Mononuclear cell (primary cell): ENCODE measurements around the gene TIMELESS. TPM values are rescaled to one million over a fixed set of nuclear protein-coding genes. Genes with fewer than 3 reads are reported as not detected.
"Not testable (repeated sequence)": the region's sequence is repeated elsewhere in the genome, so short reads cannot be mapped to it uniquely, and the experiment has no call there.

Source experiments
- H3K27me3 ChIP-seq: 2 replicates; pipeline ENCODE4 v1.6.0; 2011; ENCODE audit warnings: low read length, control low read depth; ENCODE audit not compliant: insufficient read depth
- H3K4me1 ChIP-seq: 2 replicates; pipeline ENCODE4 v1.5.1; 2011; ENCODE audit warnings: mild to moderate bottlenecking, low read length, control low read depth; ENCODE audit not compliant: insufficient read depth
- H3K4me3 ChIP-seq: 2 replicates; pipeline ENCODE4 v1.5.1; 2011; ENCODE audit warnings: mild to moderate bottlenecking, low read length, moderate library complexity
- H3K9me3 ChIP-seq: 2 replicates; pipeline ENCODE4 v1.5.1; 2011; ENCODE audit warnings: low read depth, mild to moderate bottlenecking, control low read depth, low read length
- total RNA-seq: library from RNA; depleted of rRNA; stranded (reverse); fragments of >200 nt; gene quantifications from one replicate; pipeline ENCODE4 v1.2.3, GENCODE V29; 2012

The TIMELESS gene
- total RNA-seq, 1 donor: 1.3 TPM

DNA sequence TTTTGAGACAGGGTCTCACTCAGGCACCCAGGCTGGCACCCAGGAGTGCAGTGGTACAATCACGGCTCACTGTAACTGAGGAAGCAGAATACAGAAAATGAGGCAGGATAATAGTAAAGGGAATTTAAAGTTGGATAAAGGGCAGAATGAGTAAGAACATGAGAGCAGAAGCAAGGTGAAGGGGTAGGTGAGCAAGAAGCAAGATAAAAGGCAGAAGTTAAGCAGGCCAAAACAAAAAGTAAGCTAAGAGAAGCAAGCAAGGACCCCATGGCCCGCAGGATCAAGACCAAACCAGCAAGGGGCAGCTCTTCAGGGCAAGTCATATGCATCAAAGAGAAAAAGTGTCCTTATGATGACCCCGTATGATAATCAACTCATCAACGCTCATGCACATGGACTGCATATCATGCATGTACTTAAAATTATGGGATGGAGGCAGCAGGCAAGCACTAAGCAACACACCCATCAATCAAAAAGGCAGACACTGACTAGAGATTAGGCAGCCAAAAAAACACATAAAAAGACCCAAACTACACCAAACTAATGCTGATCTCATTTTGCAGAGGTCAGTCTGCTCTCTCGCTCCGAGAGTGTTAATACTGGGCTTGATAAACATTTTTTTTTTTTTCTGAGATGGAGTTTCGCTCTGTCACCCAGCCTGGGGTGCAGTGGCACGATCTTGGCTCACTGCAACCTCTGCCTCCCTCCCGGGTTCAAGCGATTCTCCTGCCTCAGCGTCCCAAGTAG is 11.6 kb downstream of the TIMELESS start:
- H3K9me3 ChIP-seq: no peaks in the 10 kb centered on the region
- no peak overlapping the region for H3K4me3 ChIP-seq
- H3K27me3 ChIP-seq: no peaks in the 10 kb centered on the region
- no peaks in the 10 kb centered on the region for H3K4me1 ChIP-seq

DNA sequence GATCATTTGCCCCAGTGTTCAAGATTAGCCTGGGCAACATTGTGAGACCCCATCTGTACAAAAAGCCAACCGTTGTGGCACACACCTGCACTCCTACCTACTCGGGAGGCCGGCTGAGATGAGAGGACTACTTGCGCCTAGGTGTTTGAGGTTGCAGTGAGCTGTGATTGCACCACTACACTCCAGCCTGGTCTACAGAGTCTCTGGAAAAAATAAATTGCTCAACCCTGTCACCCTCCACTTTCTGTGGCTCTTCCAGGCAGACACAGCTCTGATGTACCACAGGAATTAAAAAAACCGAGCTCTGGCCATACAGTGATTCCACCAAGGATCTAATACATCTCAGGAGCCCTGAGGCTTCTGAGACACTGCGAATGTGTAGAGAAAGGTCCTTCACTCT is 14.4 kb downstream of the TIMELESS start:
- no peaks in the 10 kb centered on the region for H3K27me3 ChIP-seq
- no peak overlapping the region for H3K4me3 ChIP-seq
- no peaks in the 10 kb centered on the region for H3K9me3 ChIP-seq
- H3K4me1 ChIP-seq: no peaks in the 10 kb centered on the region

DNA sequence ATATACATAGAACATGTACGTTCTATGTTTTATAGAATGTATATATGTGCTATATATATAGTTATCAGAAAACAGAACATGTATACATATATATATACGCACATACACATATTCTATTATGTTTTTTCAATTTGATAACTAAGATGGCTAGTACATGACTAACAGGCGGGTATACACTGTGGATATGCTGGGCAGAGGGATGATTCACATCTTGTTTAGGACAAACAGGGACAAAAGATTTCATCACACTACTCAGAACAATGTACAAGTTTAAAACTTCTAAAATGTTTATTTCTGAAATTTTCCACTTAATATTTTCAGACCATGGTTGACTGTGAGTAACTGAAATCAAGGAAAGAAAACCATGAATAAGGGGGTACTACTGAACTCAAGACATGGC is 17.4 kb downstream of the TIMELESS start:
- Histone ChIP-seq H3K4me1 (no peaks in the 10 kb centered on the region), H3K9me3 (no peaks in the 10 kb centered on the region), H3K4me3 (no peak overlapping the region), H3K27me3 (no peaks in the 10 kb centered on the region)

DNA sequence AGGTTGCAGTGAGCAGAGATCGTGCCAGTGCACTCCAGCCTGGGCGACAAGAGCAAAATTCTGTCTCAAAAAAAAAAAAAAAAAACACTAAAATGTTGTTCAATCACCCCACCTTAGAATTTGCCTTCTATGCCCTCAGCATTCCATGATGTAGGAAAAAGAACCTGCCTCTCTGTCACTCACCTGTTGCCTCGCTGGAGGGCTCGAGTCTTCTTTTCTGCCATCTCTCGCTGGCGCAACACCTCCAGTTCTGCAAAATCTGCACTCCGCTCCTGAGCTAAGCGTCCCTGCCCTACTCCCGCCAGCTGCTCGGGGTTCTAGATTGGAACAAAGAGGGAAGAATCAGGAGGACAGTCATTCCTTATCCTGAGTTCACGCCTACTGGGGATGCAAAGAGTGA is 17.9 kb downstream of the TIMELESS start:
- Histone ChIP-seq H3K9me3 (no peaks in the 10 kb centered on the region), H3K4me1 (no peaks in the 10 kb centered on the region), H3K27me3 (no peaks in the 10 kb centered on the region), H3K4me3 (no peak overlapping the region)

DNA sequence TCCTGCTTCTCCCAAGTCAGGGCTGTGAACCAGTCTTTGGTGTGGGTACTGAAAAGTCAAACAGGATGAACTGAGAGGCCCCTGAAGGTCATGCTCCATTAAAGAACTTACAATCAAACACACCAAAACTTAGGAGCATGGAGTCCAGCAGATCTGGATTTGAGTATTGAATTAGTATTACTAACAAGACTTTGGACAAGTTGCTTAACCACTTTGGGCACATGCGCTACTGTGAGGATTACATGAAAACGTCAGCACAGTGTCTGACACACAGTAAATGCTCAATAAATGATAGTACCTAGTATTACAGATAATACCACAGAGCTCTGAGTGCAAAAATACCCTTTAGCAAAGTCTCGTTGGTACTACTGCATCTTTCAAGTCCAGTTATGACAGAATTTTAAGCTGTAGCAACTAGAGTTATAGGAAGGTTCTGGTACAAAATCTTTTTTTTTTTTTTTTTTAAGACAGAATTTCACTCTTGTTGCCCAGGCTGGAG is 23.2 kb downstream of the TIMELESS start:
- H3K4me1 ChIP-seq: no peaks in the 10 kb centered on the region
- no peaks in the 10 kb centered on the region for H3K27me3 ChIP-seq
- no peak overlapping the region for H3K4me3 ChIP-seq
- no peaks in the 10 kb centered on the region for H3K9me3 ChIP-seq

DNA sequence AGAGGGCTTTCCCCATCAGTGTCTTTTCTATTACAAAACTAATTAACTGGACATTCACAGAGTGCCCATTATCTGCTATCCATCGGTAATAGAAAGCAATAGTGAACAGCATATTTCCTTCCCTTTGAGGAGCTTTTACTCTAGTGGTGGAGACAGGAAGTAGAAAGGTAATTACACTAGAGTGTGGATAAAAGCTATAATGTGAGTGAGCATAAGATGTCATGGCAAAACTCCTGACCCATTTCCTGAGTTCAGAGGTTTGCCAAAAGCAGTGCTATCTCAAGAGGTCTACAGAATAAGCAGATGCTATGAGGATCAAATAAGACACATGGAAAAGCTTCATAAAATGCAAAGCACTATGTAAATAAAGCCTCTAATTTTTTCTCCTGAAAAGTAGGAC is 24.0 kb downstream of the TIMELESS start:
- Histone ChIP-seq H3K27me3 (no peaks in the 10 kb centered on the region), H3K9me3 (no peaks in the 10 kb centered on the region), H3K4me1 (no peaks in the 10 kb centered on the region), H3K4me3 (no peak overlapping the region)

DNA sequence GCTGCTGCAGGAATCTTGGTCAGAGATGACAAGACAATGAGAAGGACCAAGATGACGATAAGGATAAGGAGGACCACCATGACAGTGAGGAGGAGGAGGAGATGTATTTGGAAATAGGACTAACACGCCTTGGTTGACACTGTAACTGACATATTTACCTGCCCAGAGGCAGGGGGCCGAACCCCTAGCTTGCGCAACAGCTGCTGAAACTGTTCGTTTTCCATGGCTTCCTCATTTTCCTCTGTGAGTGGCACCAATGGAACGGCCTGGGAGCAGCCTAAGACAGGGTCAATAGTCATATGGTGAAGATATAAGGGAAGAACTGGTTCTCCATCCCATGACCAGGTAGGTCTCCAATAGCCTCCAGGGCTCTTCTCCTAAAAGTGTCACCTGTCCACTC is 28.8 kb downstream of the TIMELESS start:
- H3K4me1 ChIP-seq: no peaks in the 10 kb centered on the region
- no peaks in the 10 kb centered on the region for H3K9me3 ChIP-seq
- H3K27me3 ChIP-seq: no peaks in the 10 kb centered on the region
- H3K4me3 ChIP-seq: no peak overlapping the region

DNA sequence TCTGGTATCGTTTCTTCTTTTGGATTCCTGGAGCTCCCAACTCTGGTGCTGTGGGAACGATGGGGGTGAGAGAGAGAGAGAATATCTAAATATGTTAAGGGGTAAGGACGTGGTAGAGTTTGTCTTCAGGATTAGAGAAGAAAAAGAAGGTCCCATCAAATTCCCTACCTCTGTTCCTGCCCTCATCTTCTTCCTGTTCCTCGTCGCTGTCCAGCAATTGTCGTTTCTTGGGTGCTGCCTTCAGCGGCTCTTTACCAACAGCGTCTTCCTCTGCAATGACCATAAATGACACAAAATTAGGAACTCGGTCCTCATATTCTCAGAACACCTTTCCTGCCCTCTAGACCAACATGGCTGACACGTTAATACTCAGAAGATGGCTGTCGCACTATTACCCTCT is 31.5 kb downstream of the TIMELESS start:
- Histone ChIP-seq H3K27me3 (no peaks in the 10 kb centered on the region), H3K4me1 (no peaks in the 10 kb centered on the region), H3K4me3 (no peak overlapping the region), H3K9me3 (no peaks in the 10 kb centered on the region)

DNA sequence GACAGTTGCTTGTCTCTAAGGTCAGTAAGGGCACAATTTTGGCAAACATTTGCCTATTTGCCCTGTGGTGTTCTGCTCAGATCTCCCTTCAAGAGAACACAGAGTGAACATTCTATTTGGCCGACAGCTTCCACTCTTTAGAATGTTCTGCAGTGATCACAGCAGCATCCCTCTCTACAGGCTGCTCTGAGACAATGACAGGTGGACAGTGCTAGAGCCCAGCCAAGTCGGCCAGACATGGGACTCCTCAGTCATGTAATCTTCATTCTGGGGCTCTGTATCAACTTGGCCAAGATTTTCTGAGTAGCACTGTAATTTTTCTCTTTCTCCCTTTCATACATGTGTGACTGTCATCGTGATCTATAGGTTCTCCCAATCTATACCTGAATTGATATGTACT is 34.8 kb downstream of the TIMELESS start:
- H3K27me3 ChIP-seq: no peaks in the 10 kb centered on the region
- no peaks in the 10 kb centered on the region for H3K9me3 ChIP-seq
- no peaks in the 10 kb centered on the region for H3K4me1 ChIP-seq
- H3K4me3 ChIP-seq: no peak overlapping the region

DNA sequence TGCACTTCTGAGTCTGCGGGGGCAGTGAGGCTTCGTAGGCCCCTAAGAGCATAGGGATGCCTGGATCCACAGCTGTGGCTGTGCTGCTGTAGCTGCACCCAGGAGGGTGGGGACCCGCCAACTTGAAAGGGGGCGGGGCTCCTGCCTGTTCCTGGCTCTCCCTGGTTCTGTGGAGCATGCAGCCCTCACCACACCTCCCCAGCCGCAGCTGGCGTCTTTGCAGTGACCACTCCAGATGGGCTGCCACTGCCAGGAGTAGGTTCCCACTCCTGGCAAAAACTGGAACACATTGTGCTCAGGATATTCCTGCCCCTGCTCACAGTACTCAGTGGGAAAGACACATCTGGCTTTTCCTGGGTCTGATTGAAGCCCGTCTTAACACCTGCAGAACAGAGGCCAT is 35.8 kb downstream of the TIMELESS start:
- Histone ChIP-seq H3K4me1 (no peaks in the 10 kb centered on the region), H3K4me3 (no peak overlapping the region), H3K9me3 (no peaks in the 10 kb centered on the region), H3K27me3 (no peaks in the 10 kb centered on the region)

DNA sequence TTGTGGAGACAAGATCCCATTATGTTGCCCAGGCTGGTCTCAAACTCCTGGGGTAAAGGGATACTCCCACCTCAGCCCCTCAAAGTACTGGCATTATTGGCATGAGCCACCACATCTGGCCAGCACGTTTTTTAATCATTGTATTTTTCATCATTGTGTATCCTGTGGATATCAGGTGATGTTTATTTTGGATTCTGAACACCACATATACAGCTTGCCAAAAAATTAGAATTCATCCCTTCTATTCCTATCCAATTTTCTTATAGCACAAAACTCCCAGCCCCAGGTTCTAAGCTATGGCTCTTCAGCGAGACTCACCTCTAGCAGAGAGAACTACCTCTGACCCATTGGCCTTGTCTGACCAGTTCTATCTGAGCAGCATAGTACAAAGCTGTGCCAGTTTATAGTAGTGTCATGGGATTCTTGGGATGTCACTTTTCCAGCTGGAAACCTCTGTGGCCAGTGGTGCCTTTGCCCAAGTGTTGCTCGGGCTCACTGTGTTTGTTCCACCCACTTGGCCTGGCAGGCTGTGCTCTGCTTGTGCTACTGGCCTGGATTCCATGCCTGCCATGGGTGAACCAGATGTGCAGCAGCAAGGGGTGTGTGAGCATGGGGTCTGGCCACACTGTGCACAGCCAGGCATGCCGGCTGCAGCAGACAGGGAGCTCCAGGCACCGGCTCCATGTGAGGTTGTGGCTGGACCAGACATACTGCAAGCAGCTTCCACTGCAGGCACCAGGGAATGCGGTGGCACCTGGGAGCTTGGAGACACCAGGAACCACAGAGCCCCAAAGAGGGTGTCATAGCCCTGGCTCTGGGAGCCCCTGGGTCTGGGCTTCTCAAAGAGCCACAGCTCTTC is 37.2 kb downstream of the TIMELESS start:
- Histone ChIP-seq H3K9me3 (no peaks in the 10 kb centered on the region), H3K4me1 (no peaks in the 10 kb centered on the region), H3K4me3 (no peak overlapping the region), H3K27me3 (no peaks in the 10 kb centered on the region)

DNA sequence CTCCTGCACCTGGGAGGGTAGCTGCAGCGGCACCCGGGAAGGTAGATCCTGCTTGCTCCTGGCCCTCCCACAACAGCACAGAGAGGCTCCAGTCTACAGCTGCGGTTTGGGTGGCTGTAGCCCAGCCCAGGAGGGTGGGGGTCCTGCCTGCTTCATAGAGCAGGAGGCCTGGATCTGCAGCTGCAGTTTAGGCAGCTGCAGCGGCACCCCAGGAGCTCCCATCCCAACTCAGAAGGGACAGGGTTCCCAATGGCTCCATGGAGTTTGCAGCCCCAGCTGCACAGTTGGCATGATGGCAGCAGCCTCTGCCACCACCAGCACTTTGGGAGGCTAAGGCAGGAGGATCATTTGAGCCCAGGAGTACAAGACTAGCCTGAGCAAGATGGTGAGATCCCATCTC is 38.5 kb downstream of the TIMELESS start:
- H3K4me3 ChIP-seq: no peak overlapping the region
- no peaks in the 10 kb centered on the region for H3K9me3 ChIP-seq
- H3K4me1 ChIP-seq: no peaks in the 10 kb centered on the region
- H3K27me3 ChIP-seq: no peaks in the 10 kb centered on the region

DNA sequence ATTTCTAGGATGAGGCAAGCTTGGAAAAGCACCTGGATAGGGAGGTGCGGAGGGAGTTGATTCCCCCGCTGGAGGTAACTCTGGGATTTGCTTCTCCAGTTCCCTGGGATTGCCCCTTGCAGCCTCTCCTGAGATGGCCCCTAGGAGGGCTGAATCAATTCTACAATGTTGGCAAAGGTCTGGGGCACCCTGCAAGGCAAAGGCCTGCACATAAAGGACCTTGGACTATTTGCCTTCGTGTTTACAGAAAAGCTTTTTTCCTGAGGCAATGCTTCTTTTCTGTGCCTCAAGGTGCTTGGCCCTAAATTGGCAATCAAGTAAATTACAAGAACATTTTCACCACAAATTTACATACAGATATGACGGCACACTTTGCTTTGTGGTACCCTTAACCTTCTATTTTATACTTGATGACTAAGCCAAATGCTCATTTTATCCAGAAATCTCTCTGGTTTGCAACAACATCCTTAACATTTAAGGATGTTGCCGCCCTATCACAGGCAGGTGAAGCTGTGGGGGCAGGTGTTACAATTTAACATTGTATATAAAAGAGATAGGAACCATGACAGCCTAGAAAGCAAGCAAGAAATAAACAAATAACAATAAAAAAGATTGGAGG is 40.3 kb downstream of the TIMELESS start:
- H3K27me3 ChIP-seq: no peaks in the 10 kb centered on the region
- no peaks in the 10 kb centered on the region for H3K9me3 ChIP-seq
- H3K4me1 ChIP-seq: no peaks in the 10 kb centered on the region
- no peak overlapping the region for H3K4me3 ChIP-seq

DNA sequence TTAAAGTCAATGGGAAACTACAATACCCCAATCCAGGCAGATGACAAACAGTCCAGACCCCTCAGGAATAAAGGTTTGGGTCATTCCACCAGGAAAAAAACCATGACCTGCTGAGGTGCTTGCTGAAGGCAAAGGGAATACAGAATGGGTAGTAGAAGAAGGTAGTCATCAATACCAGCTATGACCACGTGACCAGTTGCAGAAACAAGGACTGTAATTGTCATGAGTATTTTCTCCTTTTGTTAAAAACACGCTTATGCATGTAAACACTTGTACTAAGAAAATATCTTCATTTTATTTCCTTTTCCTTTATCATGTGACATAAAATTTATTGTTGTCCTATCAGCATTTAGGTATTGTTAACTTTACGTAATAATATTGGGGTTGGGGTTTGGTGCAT is 45.0 kb downstream of the TIMELESS start:
- H3K4me3 ChIP-seq, H3K9me3 ChIP-seq, H3K27me3 ChIP-seq, H3K4me1 ChIP-seq: not testable (repeated sequence)

DNA sequence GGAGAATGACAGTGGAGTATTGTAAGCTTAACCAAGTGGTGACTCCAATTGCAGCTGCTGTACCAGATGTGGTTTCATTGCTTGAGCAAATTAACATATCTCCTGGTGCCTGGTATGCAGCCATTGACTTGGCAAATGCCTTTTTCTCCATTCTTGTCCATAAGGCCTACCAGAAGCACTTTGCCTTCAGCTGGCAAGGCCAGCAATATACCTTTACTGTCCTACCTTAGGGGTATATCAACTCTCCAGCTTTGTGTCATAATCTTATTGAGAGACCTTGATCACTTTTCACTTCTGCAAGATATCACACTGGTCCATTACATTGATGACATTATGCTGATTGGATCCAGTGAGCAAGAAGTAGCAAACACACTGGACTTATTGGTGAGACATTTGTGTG is 47.6 kb downstream of the TIMELESS start:
- not testable (repeated sequence) for H3K27me3 ChIP-seq

More for the DNA sequence above, 47.6 kb downstream of the TIMELESS start:
- H3K4me1 ChIP-seq, H3K4me3 ChIP-seq, H3K9me3 ChIP-seq: not testable (repeated sequence)
